Measurements from ENCODE around the gene SNTG2. TPM values are rescaled to one million over a fixed set of nuclear protein-coding genes. Genes with fewer than 3 reads are reported as not detected.

SNTG2 gene
- total and polyA plus RNA-seq, 2 of the 13 experiments (the other 11 are each of a cell fraction or from before 2014, with no cell fraction given) = not detected

GRCh38 chr2:1397350-1397749 is 446.7 kb downstream of the SNTG2 start (continued):
- TF ChIP-seq ZNF776 (CRISPR knock-in tag; IDR thresholded peaks at IDR 0.05) = no peak
- no peak for TF ChIP-seq ZC3H13 (CRISPR knock-in tag; IDR thresholded peaks at IDR 0.05)
- TF ChIP-seq ZNF83 (CRISPR knock-in tag; IDR thresholded peaks at IDR 0.05; ENCODE audit: borderline replicate concordance) = no peak
- no peak for TF ChIP-seq MYC (CRISPR knock-in tag; IDR thresholded peaks at IDR 0.05; ENCODE audit: borderline replicate concordance)
- TF ChIP-seq ZNF546 (CRISPR knock-in tag; conservative IDR thresholded peaks at IDR 0.05) = no peak
- TF ChIP-seq, protein P1, sequence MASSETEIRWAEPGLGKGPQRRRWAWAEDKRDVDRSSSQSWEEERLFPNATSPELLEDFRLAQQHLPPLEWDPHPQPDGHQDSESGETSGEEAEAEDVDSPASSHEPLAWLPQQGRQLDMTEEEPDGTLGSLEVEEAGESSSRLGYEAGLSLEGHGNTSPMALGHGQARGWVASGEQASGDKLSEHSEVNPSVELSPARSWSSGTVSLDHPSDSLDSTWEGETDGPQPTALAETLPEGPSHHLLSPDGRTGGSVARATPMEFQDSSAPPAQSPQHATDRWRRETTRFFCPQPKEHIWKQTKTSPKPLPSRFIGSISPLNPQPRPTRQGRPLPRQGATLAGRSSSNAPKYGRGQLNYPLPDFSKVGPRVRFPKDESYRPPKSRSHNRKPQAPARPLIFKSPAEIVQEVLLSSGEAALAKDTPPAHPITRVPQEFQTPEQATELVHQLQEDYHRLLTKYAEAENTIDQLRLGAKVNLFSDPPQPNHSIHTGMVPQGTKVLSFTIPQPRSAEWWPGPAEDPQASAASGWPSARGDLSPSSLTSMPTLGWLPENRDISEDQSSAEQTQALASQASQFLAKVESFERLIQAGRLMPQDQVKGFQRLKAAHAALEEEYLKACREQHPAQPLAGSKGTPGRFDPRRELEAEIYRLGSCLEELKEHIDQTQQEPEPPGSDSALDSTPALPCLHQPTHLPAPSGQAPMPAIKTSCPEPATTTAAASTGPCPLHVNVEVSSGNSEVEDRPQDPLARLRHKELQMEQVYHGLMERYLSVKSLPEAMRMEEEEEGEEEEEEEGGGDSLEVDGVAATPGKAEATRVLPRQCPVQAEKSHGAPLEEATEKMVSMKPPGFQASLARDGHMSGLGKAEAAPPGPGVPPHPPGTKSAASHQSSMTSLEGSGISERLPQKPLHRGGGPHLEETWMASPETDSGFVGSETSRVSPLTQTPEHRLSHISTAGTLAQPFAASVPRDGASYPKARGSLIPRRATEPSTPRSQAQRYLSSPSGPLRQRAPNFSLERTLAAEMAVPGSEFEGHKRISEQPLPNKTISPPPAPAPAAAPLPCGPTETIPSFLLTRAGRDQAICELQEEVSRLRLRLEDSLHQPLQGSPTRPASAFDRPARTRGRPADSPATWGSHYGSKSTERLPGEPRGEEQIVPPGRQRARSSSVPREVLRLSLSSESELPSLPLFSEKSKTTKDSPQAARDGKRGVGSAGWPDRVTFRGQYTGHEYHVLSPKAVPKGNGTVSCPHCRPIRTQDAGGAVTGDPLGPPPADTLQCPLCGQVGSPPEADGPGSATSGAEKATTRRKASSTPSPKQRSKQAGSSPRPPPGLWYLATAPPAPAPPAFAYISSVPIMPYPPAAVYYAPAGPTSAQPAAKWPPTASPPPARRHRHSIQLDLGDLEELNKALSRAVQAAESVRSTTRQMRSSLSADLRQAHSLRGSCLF (CRISPR knock-in tag; IDR thresholded peaks at IDR 0.05; ENCODE audit: borderline replicate concordance) = no peak
- TF ChIP-seq PAWR (CRISPR knock-in tag; IDR thresholded peaks at IDR 0.05; ENCODE audit: borderline replicate concordance) = no peak
- TF ChIP-seq, protein P2, sequence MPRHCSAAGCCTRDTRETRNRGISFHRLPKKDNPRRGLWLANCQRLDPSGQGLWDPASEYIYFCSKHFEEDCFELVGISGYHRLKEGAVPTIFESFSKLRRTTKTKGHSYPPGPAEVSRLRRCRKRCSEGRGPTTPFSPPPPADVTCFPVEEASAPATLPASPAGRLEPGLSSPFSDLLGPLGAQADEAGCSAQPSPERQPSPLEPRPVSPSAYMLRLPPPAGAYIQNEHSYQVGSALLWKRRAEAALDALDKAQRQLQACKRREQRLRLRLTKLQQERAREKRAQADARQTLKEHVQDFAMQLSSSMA (CRISPR knock-in tag; IDR thresholded peaks at IDR 0.05) = no peak
- no peak for TF ChIP-seq MATR3 (CRISPR knock-in tag; IDR thresholded peaks at IDR 0.05)
- TF ChIP-seq, protein P3, sequence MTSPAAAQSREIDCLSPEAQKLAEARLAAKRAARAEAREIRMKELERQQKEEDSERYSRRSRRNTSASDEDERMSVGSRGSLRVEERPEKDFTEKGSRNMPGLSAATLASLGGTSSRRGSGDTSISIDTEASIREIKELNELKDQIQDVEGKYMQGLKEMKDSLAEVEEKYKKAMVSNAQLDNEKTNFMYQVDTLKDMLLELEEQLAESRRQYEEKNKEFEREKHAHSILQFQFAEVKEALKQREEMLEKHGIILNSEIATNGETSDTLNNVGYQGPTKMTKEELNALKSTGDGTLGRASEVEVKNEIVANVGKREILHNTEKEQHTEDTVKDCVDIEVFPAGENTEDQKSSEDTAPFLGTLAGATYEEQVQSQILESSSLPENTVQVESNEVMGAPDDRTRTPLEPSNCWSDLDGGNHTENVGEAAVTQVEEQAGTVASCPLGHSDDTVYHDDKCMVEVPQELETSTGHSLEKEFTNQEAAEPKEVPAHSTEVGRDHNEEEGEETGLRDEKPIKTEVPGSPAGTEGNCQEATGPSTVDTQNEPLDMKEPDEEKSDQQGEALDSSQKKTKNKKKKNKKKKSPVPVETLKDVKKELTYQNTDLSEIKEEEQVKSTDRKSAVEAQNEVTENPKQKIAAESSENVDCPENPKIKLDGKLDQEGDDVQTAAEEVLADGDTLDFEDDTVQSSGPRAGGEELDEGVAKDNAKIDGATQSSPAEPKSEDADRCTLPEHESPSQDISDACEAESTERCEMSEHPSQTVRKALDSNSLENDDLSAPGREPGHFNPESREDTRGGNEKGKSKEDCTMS (CRISPR knock-in tag; conservative IDR thresholded peaks at IDR 0.05) = no peak
- TF ChIP-seq HOXA3 (CRISPR knock-in tag; IDR thresholded peaks at IDR 0.05) = no peak
- no peak for TF ChIP-seq ZBTB34 (CRISPR knock-in tag; IDR thresholded peaks at IDR 0.05)
